IPS-NIHi7 (cell line): ENCODE data around the gene CFAP52.
A peak's percentile ranks its signal among the peaks of the same experiment; 100 is the strongest.
"Not testable (repeated sequence)": the region's sequence is repeated elsewhere in the genome, so short reads cannot be mapped to it uniquely, and the experiment has no call there.

Experiments used
- DNase-seq: peaks from one replicate; pipeline ENCODE4 v3.0.0; 2012; ENCODE audit warnings: mixed read lengths; ENCODE audit errors: extremely low spot score

The CFAP52 gene

GRCh38 chr17:9646546-9646885, 70.1 kb downstream of the CFAP52 start:
- no peak for DNase-seq

DNA sequence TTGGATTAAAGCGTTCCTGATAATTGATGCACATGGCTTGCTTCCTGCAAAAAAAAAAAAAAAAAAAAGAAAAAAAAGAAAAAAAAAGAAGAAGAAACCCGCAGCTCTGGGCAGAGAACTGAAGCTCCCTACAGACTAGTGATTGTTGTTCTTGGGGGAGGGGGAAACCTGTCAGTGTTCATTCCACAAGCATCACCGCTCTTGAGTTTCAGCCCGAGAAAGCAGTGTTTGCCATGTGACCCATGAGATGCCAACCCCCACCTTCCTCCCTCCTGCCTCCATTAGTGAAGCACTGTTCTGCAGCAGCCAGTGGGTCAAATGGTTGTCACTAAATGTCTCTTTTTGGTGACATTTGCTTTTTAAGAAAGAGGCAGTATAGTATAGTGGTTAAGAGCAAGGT, 70.6 kb downstream of the CFAP52 start:
- DNase-seq, result peak; percentile 37

GRCh38 chr17:9648521-9649110, 72.2 kb downstream of the CFAP52 start:
- DNase-seq, result peak; percentile 36

- DNase-seq, result no peak
Observed at GRCh38 chr17:9658593-9659211, 82.3 kb downstream of the CFAP52 start.

DNA sequence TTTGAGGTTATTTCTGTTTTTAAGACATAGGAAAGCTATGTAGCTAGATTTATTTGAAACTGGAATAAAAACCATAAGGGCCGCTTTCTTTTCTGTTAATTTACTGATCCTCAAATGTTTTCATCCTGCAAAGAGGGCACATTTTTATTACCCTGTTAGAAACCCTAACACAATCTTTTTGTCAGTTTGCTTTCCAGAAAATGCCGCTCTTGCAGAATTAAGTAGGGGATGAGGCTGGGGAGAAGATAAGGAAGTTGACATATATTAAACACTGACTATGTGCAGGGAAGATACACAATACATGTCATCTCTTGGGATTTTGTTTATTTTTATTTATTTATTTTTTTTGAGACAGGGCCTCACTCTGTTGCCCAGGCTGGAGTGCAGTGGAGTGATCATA, 84.6 kb downstream of the CFAP52 start:
- no peak for DNase-seq

GRCh38 chr17:9663511-9663910, 87.1 kb downstream of the CFAP52 start:
- not testable (repeated sequence) for DNase-seq

GRCh38 chr17:9666461-9667050, 90.1 kb downstream of the CFAP52 start:
- no peak for DNase-seq

GRCh38 chr17:9668517-9668916, 92.1 kb downstream of the CFAP52 start:
- no peak for DNase-seq

GRCh38 chr17:9669551-9670008, 93.1 kb downstream of the CFAP52 start:
- no peak for DNase-seq

GRCh38 chr17:9670596-9670995, 94.2 kb downstream of the CFAP52 start:
- DNase-seq, result no peak

DNA sequence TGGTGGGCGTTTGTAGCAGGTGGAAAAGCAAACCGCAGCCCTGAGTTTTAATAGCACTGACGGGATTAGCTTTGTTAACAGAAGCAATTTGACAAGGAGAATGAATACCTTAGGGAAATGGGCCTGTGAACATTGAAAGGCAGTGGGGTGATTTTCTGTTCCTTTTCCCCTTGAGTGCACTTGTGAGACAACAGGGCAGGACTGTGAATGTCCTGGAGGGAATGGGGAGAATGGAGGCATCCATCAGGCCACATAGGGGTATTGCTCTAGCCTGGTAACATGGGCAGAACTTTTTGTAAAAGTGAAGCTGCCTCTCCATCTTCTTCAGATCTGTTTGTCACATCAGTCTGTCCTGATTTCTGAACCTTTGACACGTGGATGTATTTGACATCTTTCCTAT, 95.1 kb downstream of the CFAP52 start:
- no peak for DNase-seq

GRCh38 chr17:9672266-9672665, 95.8 kb downstream of the CFAP52 start:
- DNase-seq, result no peak

DNA sequence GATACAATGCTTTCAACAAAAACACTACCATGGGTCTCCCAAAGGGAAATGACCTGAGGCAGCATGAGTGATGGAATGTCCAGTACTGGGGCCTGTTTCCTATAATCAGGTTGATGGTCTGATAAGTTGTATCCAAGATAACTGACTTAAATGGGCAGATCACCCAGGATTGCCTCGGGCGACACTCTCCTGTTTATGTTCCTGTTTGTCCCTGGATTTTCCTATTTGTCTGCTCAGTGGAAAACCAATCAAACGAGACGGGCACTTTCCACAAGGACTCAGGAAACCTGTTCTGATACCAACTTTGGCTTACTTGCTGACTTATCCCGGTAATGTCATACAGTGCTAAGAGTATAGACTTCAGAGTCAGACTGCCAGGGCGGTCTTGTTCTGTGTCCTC, 96.2 kb downstream of the CFAP52 start:
- DNase-seq, result no peak

GRCh38 chr17:9676084-9676483, 99.6 kb downstream of the CFAP52 start:
- no peak for DNase-seq

DNA sequence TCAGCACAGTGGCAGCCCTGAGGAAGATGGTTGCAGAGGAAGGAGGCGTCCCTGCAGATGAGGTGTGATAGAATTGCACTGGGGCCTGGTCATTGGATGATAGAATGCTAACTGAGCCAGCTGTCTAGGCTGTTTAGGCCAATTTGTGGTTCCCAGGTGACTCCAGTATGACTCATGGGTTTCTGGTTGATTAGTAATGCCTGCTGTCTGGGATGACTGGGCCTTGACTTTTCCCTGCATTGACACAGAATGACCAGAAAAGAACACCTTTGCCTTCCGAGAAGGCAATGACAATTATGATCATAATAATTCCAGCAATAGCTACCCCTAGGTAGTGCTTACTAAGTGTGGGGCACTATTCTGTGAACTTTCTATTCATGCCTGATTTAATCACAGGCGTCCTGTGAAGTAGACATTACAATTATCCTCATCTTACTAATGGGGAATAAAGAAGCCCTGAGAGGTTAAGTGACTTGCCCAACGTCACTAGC, 100.4 kb downstream of the CFAP52 start:
- no peak for DNase-seq

DNA sequence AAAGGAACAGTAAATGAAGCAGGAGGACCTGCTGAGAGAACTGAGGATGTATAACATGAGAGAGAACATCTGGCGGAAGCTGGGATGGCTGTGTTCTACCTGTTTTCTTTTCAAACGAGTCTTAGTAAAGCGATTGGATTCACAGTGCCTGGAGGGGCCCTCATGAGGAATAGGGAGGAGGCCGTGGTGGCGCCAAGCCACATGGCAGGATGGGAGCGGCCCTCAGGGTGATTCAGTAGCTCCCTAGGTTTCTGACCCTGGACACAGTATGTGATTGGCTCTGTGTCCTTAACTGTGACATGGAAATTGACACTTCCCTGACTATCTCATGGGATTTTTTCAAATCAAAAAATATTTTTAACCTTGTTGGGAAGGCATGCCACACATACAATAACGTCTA, 101.0 kb downstream of the CFAP52 start:
- DNase-seq, result no peak

DNA sequence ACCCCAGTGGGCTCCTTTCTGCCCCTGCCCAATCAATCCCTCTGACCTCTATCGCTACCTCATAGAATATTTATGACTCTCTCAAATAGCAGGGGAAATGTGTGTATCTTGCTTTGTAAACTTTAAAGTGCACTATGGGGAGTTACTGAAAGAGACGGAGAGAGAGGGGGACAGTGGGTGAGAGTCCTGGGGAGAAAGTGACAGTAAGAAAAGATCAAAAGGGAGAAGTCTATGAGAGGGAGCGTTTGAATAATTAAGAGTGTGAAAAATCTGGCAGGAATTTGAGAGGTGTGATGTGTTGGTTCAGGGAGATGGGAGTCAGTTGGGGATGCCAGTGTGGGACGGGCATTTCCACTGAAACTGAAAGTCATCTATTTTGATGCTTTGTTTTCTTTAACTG, 101.5 kb downstream of the CFAP52 start:
- no peak for DNase-seq

- DNase-seq, result no peak
Observed at GRCh38 chr17:9684955-9685621, 108.6 kb downstream of the CFAP52 start.
